Forelimb muscle (tissue), 1 donor: ENCODE measurements around the gene ZNF10. TPM values are rescaled to one million over a fixed set of nuclear protein-coding genes. Genes with fewer than 3 reads are reported as not detected.

Experiments
- DNase-seq: peaks from one replicate; pipeline ENCODE4 v3.0.0-alpha.2; 2013; ENCODE audit warnings: low read depth
- polyA plus RNA-seq: library from polyadenylated mRNA; unstranded; fragments of 120-200 nt; gene quantifications from one replicate; pipeline ENCODE4 v1.2.1, GENCODE V29; 2013; ENCODE audit not compliant: insufficient read length

Gene ZNF10
- polyA plus RNA-seq, 1 donor, result 6.8 TPM

- no peak for DNase-seq
Observed at GRCh38 chr12:133201888-133202287, 71.5 kb downstream of the ZNF10 start.

GRCh38 chr12:133202493-133203343 is 72.3 kb downstream of the ZNF10 start:
- DNase-seq, result no peak

GRCh38 chr12:133203344-133204263 is 73.2 kb downstream of the ZNF10 start:
- DNase-seq, result no peak

DNA sequence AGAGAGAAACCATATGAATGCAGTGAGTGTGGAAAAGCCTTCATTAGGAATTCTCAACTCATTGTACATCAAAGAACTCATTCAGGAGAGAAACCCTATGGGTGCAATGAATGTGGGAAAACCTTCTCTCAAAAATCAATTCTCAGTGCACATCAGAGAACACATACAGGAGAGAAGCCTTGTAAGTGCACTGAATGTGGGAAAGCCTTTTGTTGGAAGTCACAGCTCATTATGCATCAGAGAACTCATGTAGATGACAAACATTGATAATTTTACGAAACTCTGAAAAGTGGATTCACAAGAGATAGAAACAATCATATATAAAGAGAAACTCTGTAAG is 73.8 kb downstream of the ZNF10 start:
- DNase-seq, result no peak

DNA sequence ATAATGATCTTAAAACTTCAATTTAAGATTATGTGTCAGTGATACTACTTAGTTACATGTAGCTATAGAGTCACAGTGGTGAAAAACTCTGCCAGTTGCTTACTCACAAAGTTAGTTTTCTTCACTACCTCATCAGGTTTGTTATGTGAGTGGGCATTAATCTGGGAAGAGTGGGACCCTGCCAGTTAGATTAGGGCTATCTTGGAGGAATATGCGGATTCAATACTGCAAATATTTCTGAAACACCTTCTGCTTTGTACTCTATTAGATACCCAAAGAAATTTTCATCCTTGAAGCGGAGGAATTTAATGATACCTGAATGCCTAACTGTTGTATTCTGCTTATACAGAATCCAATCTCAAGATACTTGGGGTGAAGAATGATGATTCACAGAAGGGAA is 76.0 kb downstream of the ZNF10 start:
- no peak for DNase-seq

Other genes with a start within 250 kb of the ZNF10 start
- gene CHFR, start 243.0 kb upstream of the ZNF10 start, polyA plus RNA-seq, result 16.8 TPM
- gene ZNF605, start 174.3 kb upstream of the ZNF10 start, polyA plus RNA-seq, result 12.4 TPM
- 8.5 TPM for gene ZNF26, start 144.3 kb upstream of the ZNF10 start, polyA plus RNA-seq
- 24.1 TPM for gene ZNF84, start 93.1 kb upstream of the ZNF10 start, polyA plus RNA-seq
- gene ZNF140, start 49.7 kb upstream of the ZNF10 start, polyA plus RNA-seq, result 16.0 TPM
- gene ZNF891, start 353 bp upstream of the ZNF10 start, polyA plus RNA-seq, result 2.2 TPM
- 6.8 TPM for gene ZNF268, start 50.9 kb downstream of the ZNF10 start, polyA plus RNA-seq
- gene ANHX, start 105.2 kb downstream of the ZNF10 start, polyA plus RNA-seq, result not detected